HG03575 (cell line): ENCODE results near the gene MFAP3.

ENCODE experiments used
- ATAC-seq: cut with Tn5 transposase; IDR thresholded peaks from one replicate; pipeline ENCODE4 v1.9.1; 2021; ENCODE audit not compliant: unreplicated experiment, insufficient number of reproducible peaks, low FRiP score; ENCODE audit errors: extremely low read depth

Gene MFAP3

DNA sequence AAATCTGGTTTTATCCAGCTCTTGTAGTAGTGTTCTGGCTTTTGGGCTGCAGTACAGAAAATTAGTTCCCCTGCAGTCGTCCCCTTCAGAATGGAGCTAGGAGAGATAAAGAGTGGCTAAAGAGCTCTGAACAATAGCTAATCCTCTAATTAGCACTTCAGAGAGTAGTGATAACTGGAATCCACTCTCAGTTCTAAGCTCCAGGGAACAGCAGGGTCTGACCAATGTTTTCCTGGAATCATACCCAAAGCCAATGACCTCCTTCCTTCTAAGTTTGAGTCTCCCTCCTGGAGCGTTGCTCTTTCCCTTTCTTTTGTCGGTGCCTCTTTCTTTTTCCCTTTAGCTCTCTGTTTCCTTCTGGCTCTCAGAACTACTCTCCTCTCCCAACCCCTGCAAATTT lies 47.4 kb downstream of the MFAP3 start:
- ATAC-seq: no peak

DNA sequence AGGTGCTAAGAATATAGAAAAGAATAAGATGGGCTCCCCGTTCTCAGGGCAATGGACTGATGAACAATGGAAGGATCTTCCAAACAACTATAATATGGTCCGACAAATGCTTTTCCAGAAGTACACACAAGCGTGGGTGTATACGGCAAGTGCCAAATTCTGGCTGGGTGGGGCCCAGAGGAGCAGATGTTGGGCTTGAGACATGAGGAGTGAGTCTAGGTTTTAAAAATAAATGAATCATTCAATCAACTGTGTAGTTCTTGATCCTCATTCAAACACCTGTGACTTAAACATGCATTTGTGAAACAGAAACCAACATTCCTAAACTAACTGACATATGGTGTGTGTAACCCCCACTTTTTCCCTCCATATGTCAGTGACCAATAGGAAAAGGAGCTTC lies 47.9 kb downstream of the MFAP3 start:
- ATAC-seq: no peak

DNA sequence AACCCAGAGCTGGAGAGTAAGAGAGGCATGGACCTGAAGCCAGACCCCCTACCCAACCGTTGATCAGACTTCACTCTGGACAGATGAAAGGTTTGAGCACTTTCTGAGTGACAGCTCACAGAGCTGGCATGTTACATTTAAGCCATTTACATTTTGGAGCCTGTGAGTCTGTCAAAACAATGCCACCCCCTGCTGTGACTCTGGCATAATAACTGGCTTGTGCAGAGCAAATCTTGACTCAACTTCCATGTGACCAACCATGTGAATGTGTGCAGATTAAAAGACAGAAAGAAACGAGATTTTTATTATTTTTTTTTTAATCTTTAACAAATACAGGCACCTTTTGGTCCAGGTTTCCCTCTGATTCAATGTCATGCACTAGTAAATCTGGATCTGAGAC lies 48.5 kb downstream of the MFAP3 start:
- no peak for ATAC-seq

DNA sequence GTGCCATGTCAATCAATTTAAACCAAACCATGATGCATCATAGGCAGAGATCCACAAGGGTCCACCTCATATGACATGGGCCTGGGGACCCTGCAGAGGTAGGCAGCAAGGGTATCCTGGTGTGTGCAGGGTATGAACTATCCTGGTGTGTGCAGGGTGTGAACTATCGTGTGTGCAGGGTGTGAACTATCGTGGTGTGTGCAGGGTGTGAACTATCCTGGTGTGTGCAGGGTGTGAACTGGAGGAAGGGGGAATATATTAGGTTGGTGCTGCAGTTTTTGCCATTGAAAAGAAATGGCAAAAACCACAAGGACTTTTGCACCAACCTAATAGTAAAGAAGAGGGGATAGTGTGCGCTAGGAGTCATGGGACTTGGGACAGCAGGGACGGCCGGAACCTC lies 50.0 kb downstream of the MFAP3 start:
- ATAC-seq: no peak

DNA sequence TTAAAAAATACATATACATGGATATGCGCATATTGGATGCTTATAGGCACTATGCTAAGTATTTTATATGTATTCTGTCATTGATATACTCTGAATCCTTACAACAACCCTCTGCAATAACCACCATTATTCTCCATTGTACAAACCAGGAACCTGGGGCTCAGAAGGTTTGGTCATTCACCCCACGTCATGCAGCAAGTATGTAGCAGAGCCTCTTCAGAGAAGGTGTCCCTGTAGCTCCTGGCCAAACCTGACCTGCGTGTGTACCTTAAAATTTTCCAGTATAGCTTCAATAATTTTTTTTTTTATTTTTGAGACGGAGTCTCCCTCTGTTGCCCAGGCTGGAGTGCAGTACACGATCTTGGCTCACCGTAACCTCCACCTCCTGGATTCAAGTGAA lies 51.9 kb downstream of the MFAP3 start:
- ATAC-seq: no peak

DNA sequence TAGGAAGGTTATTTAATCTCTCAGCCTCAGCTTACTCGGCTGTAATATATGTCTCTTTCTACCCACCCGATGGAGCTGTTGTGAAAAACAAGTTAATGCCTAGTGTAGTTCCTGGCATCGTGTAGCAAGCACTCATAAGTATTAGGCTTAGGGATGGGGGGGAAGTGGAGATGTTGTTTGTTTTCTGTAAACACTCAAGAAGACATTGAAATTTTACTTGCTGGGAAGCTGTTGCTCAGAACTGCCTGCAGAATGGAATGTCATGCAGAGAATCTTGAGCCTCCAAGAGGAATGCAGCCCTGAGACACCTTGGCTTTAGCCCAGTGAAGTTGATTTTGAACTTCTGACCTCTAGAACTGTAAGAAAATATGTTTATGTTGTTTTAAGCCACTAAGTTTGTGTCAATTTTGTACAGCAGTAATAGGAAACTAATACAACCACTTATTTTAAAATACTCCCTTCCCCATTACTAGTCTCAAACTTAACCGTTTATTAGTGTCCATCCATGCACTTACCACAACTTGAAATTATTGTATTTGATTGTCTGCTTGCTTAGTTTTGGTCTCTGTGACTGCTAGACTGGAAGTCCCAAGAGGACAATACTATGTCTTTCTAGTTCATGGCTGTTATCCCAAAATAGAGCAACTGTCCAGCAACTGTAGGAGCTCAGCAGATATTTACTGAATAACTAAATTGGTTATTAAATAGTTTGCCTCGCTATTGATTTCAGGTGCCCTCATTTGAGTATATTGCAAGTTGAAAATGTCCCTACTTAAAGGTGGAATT lies 53.8 kb downstream of the MFAP3 start:
- no peak for ATAC-seq

DNA sequence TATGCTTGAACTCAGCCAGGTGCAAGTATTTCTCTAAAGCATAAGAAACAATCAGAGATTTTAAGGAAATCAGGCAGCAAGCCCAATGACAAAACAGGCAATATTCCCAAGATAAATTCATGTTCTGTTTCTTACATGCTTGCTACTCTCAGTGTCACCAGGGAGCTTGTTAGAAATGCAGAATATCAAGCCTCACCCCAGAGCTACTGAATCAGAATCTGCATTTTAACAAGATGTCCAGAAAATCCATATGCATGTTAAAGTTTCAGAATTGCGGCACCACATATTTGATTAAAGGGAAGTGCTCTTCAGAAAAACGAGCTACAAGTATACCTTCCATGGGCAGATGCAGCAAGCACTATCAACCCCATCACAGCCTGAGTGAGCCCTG lies 54.4 kb downstream of the MFAP3 start:
- no peak for ATAC-seq

DNA sequence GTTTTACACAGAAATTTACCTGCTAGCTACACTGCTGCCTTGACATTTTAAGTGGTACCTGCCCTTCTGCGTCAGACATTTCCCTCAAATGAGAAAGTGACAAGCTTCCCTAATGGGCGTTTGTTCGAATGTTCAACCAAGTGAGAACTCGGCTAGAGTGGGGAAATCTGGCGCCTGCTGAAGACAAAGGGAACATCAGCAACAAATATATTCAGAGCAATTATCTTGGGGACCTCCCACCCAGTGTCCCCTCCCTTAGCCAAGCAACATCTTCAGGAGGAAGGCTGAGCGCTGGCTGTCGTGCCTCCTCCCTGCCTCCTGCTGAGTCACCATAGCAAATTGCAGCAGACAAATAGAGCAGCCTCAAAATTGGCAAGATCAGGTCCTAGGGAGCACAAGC lies 57.1 kb downstream of the MFAP3 start:
- no peak for ATAC-seq

DNA sequence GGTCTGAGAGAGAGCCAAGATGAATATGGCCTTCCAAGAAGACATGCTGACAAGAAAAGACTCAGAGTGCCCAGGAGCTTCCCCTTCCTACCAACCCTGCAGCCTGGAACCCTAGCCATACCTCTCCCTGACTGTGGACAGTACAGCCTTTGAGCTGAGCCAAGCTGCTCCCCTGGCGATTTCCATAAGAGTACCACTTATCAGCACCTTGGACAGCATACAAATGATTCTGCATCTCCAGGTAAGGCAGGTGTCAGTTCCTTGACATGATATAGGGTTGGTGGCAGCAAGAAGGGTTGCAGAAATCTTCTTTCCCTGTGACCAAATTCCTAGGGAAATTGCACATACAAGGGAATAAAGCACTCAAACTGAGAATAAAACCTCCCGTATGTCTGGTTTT lies 58.3 kb downstream of the MFAP3 start:
- ATAC-seq: no peak

DNA sequence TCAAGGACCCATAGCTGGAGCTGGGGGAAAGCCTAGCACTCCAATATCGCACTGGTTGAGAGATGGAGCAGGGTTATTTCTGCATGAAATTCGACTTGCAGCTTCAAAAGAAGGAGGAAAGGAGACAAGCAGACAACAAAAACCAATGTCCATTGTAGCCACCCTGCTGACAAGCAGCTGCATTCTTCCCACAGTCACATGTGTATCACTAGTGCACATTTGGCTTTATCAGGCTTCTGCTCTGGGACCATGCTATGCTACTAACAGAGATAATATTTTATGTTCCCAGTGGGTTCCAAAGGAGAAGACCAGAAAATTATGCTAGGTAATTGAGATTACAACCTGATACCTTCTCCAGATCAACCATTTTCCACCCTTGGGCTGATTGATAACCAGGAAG lies 59.7 kb downstream of the MFAP3 start:
- no peak for ATAC-seq

DNA sequence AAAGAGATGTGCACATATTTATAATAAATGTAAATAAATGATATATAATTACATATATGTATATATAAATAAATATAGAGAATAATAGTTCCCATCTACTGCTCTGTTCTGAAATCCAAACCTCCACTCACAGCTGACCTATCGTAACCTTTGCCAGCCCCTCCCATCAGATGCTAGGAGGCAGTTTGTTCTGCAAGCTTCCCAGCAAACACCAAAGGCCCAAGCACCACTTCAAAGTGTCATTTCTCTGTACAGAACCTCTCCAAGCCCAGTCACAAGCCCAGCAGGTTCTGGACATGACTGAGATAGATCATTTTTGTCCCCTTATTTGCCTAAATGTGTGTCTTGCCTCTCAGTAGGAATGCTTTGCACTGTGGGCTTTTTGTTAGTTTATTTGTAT lies 62.4 kb downstream of the MFAP3 start:
- no peak for ATAC-seq

DNA sequence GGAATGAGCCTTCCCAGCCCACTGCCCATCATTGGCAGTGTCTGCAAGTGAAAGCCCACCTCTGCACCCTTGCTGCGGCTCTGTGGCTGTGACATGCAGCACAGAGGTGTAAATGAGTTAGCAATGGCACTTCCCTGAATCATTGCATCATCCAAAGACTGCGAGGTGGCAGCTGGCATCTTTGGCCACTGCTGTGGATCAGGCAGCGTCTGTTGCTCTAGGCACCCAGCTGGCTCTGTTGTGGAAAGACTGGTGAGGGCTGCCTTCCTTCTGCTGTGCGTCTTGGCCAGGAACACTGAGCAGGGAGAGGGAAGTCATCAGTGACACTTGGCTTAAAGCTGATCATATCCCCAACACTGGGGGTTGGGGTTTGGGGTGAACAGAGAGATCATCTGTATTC lies 64.5 kb downstream of the MFAP3 start:
- ATAC-seq: no peak
